IMR-90 (cell line): Measurements from ENCODE around the gene SAPCD1. TPM values are rescaled to one million over a fixed set of nuclear protein-coding genes. Genes with fewer than 3 reads are reported as not detected.

ENCODE experiments used
- ATAC-seq: fragments of 200-7000 bp; cut with Tn5 transposase; 2 replicates; pipeline ENCODE4 v1.9.1; 2020; ENCODE audit warnings: low read depth, mild to moderate bottlenecking, moderate library complexity
- BruUV-seq: library from RNA; stranded (reverse); fragments of 400-500 nt; replicated peaks from 2 replicates; lab custom pipeline; 2021; lab: Mats Ljungman, UMichigan
- CTCF ChIA-PET: fragments of 300-600 bp; formaldehyde crosslinking; extraction: SDS; loops from one replicate; lab custom pipeline; 2021; ENCODE audit warnings: antibody characterized with exemption; lab: Yijun Ruan, JAX
- POLR2A ChIA-PET: fragments of 300-600 bp; sonication (Branson Sonifier 250); formaldehyde crosslinking; loops from one replicate; lab custom pipeline; 2022; ENCODE audit warnings: antibody characterized with exemption; ENCODE audit not compliant: unreplicated experiment; lab: Charles Lee
- DNase-seq: peaks from one replicate; pipeline ENCODE4 v3.0.0; 2013
- H2AFZ ChIP-seq: replicated peaks from 2 replicates; pipeline ENCODE3; 2013; ENCODE audit warnings: low read length, mild to moderate bottlenecking; ENCODE audit not compliant: poor library complexity
- H2AK5ac ChIP-seq: 2 replicates; pipeline ENCODE4 v1.6.1; 2013; ENCODE audit warnings: low read depth, low read length, inconsistent platforms
- H2AK9ac ChIP-seq: replicated peaks from 2 replicates; pipeline ENCODE3; 2013; ENCODE audit warnings: mild to moderate bottlenecking, low read depth, low read length, moderate library complexity; ENCODE audit not compliant: poor library complexity
- H2BK120ac ChIP-seq: 2 replicates; pipeline ENCODE4 v1.6.1; 2013; ENCODE audit warnings: low read depth, low read length, inconsistent platforms
- H2BK15ac ChIP-seq: 3 replicates; pipeline ENCODE4 v1.6.1; 2013; ENCODE audit warnings: low read depth, low read length, inconsistent platforms
- H2BK20ac ChIP-seq: 2 replicates; pipeline ENCODE4 v1.6.1; 2013; ENCODE audit warnings: low read depth, mild to moderate bottlenecking, inconsistent platforms, low read length, moderate library complexity
- H2BK5ac ChIP-seq: 2 replicates; pipeline ENCODE4 v1.6.1; 2013; ENCODE audit warnings: mild to moderate bottlenecking, low read depth, low read length, inconsistent platforms; ENCODE audit not compliant: poor library complexity, severe bottlenecking
- H3K14ac ChIP-seq: replicated peaks from 2 replicates; pipeline ENCODE4 v1.6.1; 2013; ENCODE audit warnings: low read depth, low read length, inconsistent platforms
- H3K18ac ChIP-seq: 2 replicates; pipeline ENCODE4 v1.6.1; 2013; ENCODE audit warnings: low read depth, low read length, control low read depth
- H3K23ac ChIP-seq: 2 replicates; pipeline ENCODE4 v1.6.1; 2013; ENCODE audit warnings: low read depth, low read length, inconsistent platforms
- H3K27ac ChIP-seq: 2 replicates; pipeline ENCODE4 v1.5.1; 2013; ENCODE audit warnings: mild to moderate bottlenecking, control low read depth, low read length; ENCODE audit not compliant: insufficient read depth
- H3K27me3 ChIP-seq: 2 replicates; pipeline ENCODE4 v1.6.1; 2013; ENCODE audit warnings: low read length; ENCODE audit not compliant: control insufficient read depth, insufficient read depth
- H3K36me3 ChIP-seq: 2 replicates; pipeline ENCODE4 v1.6.1; 2013; ENCODE audit warnings: low read length, mixed read lengths; ENCODE audit not compliant: control insufficient read depth, insufficient read depth
- H3K4ac ChIP-seq: 2 replicates; pipeline ENCODE4 v1.6.1; 2013; ENCODE audit warnings: low read depth, low read length, inconsistent platforms
- H3K4me1 ChIP-seq: 2 replicates; pipeline ENCODE4 v1.6.1; 2013; ENCODE audit warnings: low read length, mixed read lengths; ENCODE audit not compliant: control insufficient read depth, insufficient read depth
- H3K4me2 ChIP-seq: 2 replicates; pipeline ENCODE4 v1.6.1; 2013; ENCODE audit warnings: low read depth, mild to moderate bottlenecking, control low read depth, low read length, moderate library complexity
- H3K4me3 ChIP-seq: 2 replicates; pipeline ENCODE4 v1.5.1; 2013; ENCODE audit warnings: low read depth, mild to moderate bottlenecking, control low read depth, low read length, moderate library complexity; ENCODE audit not compliant: insufficient read depth
- H3K56ac ChIP-seq: 2 replicates; pipeline ENCODE4 v1.6.1; 2013; ENCODE audit warnings: low read length, inconsistent platforms; ENCODE audit not compliant: insufficient read depth; ENCODE audit errors: extremely low read depth
- H3K79me1 ChIP-seq, 2 experiments: 2 replicates each; pipeline ENCODE4 v1.6.1; 2013; ENCODE audit warnings: low read length in 2 of 2, inconsistent platforms in 1 of 2, low read depth in 1 of 2
- H3K9ac ChIP-seq: 2 replicates; pipeline ENCODE4 v1.6.1; 2013; ENCODE audit warnings: low read depth, low read length, control low read depth
- H3K9me1 ChIP-seq: 2 replicates; pipeline ENCODE4 v1.6.1; 2013; ENCODE audit warnings: low read length, inconsistent platforms; ENCODE audit not compliant: insufficient read depth
- H3K9me3 ChIP-seq: 2 replicates; pipeline ENCODE4 v1.6.1; 2013; ENCODE audit warnings: low read length; ENCODE audit not compliant: control insufficient read depth, insufficient read depth
- H4K20me1 ChIP-seq: 2 replicates; pipeline ENCODE4 v1.6.1; 2013; ENCODE audit warnings: low read length, inconsistent platforms; ENCODE audit not compliant: insufficient read depth
- H4K5ac ChIP-seq: 2 replicates; pipeline ENCODE4 v1.6.1; 2013; ENCODE audit warnings: mild to moderate bottlenecking, low read depth, low read length, control low read depth
- H4K8ac ChIP-seq, 2 experiments: 2 replicates each; pipeline ENCODE4 v1.6.1; 2013; ENCODE audit warnings: low read depth in 2 of 2, low read length in 2 of 2, control low read depth in 1 of 2, inconsistent platforms in 1 of 2
- H4K91ac ChIP-seq: 2 replicates; pipeline ENCODE4 v1.6.1; 2013; ENCODE audit warnings: low read depth, low read length, inconsistent platforms; ENCODE audit not compliant: insufficient read depth
- BHLHE40 ChIP-seq: fragments of 150-350 bp; IDR thresholded peaks from 2 replicates; pipeline ENCODE4 v1.6.1; 2016; ENCODE audit warnings: mild to moderate bottlenecking, low read depth, low read length
- CHD1 ChIP-seq: IDR thresholded peaks from 2 replicates; pipeline ENCODE4 v1.6.1; 2012; ENCODE audit warnings: low read depth, low read length, improper control_type of control experiment
- FOS ChIP-seq: fragments of 150-350 bp; IDR thresholded peaks from 2 replicates; pipeline ENCODE4 v1.6.1; 2016; ENCODE audit warnings: low read depth, low read length
- MAFK ChIP-seq: IDR thresholded peaks from 2 replicates; pipeline ENCODE4 v1.6.1; 2012; ENCODE audit warnings: low read depth, low read length, improper control_type of control experiment
- MAZ ChIP-seq: IDR thresholded peaks from 2 replicates; pipeline ENCODE4 v1.6.1; 2012; ENCODE audit warnings: low read depth, mild to moderate bottlenecking, low read length, improper control_type of control experiment, moderate library complexity, borderline replicate concordance
- MXI1 ChIP-seq: IDR thresholded peaks from 2 replicates; pipeline ENCODE4 v1.6.1; 2012; ENCODE audit warnings: low read depth, mild to moderate bottlenecking, low read length, moderate library complexity, borderline replicate concordance
- NFE2L2 ChIP-seq: fragments of 150-350 bp; IDR thresholded peaks from 2 replicates; pipeline ENCODE4 v1.6.1; 2016; ENCODE audit warnings: low read depth, mild to moderate bottlenecking, low read length
- POLR2A ChIP-seq: IDR thresholded peaks from 2 replicates; pipeline ENCODE4 v1.6.1; 2012; ENCODE audit warnings: mild to moderate bottlenecking, low read depth, low read length
- RCOR1 ChIP-seq: IDR thresholded peaks from 2 replicates; pipeline ENCODE4 v1.6.1; 2012; ENCODE audit warnings: mild to moderate bottlenecking, low read length, improper control_type of control experiment; ENCODE audit not compliant: insufficient replicate concordance
- RFX5 ChIP-seq: IDR thresholded peaks from 2 replicates; pipeline ENCODE4 v1.8.0; 2012; ENCODE audit warnings: low read depth, mild to moderate bottlenecking, low read length, moderate library complexity
- SMC3 ChIP-seq: fragments of 150-350 bp; IDR thresholded peaks from 2 replicates; pipeline ENCODE4 v1.6.1; 2016; ENCODE audit warnings: low read depth, mild to moderate bottlenecking, antibody characterized with exemption, low read length, moderate library complexity
- WGBS, 2 experiments: methylation state at CpG; one replicate each; pipeline versions ENCODE4 v1.1.5 to v1.1.7; 2013; ENCODE audit warnings: missing lambda C conversion rate in 2 of 2; ENCODE audit not compliant: insufficient read length in 1 of 2; ENCODE audit errors: extremely low coverage in 2 of 2; 5-methylcytosine and 5-hydroxymethylcytosine counted together
- dilution Hi-C: fragments of 300-500 bp; cut with HindIII; formaldehyde crosslinking; loops from one replicate; pipeline ENCODE4 v1.14.3; 2018; ENCODE audit warnings: low sequenced_read_pairs; ENCODE audit not compliant: unreplicated experiment
- in situ Hi-C: fragments of 300-500 bp; cut with MboI; formaldehyde crosslinking; loops from 3 replicates; pipeline ENCODE4 v1.14.3; 2019; ENCODE audit warnings: low sequenced_read_pairs, inconsistent platforms, mixed read lengths
- intact Hi-C: fragments of 100-400 bp; cut with micrococcal nuclease; formaldehyde crosslinking; loops from 2 replicates; pipeline ENCODE4 v1.10.0; 2022
- polyA plus RNA-seq, 3 experiments: library from polyadenylated mRNA; depleted of rRNA; stranded (reverse); fragments of >200 nt; gene quantifications; 2 replicates each; pipeline ENCODE4 v1.2.3, GENCODE V29; 2012; ENCODE audit warnings: low replicate concordance in 1 of 3
- total RNA-seq: library from RNA; depleted of rRNA; stranded (reverse); fragments of >200 nt; gene quantifications from 2 replicates; pipeline ENCODE4 v1.2.3, GENCODE V29; 2012
- TF ChIP-seq, protein P1 (sequence below): conservative IDR thresholded peaks from 2 replicates; pipeline ENCODE4 v1.5.1; 2012; ENCODE audit warnings: mild to moderate bottlenecking, low read depth, low read length, improper control_type of control experiment
- TF ChIP-seq, protein P2 (sequence below): fragments of 150-350 bp; IDR thresholded peaks from 2 replicates; pipeline ENCODE4 v1.6.1; 2016; ENCODE audit warnings: low read depth, mild to moderate bottlenecking, low read length, moderate library complexity, borderline replicate concordance
- TF ChIP-seq, protein P3 (sequence below): fragments of 150-350 bp; IDR thresholded peaks from 2 replicates; pipeline ENCODE4 v1.6.1; 2017; ENCODE audit warnings: mild to moderate bottlenecking, antibody characterized with exemption, low read length, low read depth

Gene SAPCD1
- total and polyA plus RNA-seq, 2 of the 4 experiments (the other 2 are of a cell fraction), result 2.3 TPM; not detected in 1

DNA sequence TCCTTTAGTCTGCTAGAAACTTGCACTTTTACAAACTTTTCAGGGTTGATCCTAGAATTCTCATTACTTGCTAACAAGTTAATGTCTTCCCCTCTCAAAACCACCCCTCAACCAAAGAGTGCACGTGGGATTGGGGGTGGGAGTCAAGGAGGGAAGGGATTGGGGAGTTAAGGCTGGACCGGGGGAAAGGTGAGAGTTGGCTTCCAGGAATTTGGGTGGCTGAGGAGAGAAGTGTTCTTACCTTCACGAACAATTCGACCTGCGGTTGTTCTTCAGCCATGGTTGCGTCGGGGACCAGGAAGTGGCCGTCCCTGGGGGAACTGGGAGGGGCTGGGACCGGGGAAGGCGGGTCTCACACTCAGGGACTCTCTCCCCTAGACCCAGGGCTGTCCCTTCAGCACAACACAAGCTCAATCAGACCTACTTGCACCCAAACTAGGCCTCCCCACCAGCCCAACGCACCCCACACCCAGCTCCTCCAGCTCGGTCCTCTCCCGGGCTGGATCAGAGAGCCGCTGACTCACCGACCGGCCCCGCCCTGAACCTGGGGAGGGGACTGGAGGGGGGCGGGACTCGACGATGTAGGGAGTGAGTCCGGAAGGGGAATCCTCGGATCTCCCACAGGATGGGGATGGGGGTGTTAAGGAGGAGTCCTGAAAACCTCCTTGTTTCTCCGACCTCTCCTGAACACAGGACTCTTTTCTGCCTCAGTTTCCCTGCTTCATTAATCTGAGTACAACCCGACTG lies 26.3 kb upstream of the SAPCD1 start, which contains the start of gene CLIC1:
CLIC1 (minus strand) TSS at position 510 of the 747 bp plus-strand sequence; CDS start at position 280, 230 bp downstream.
- Histone ChIP-seq H2BK15ac (peak within 1 kb of the TSS; percentile 71), H4K91ac (peak within 1 kb of the TSS; percentile 99), H3K9me1 (peaks cover 14% of the 10 kb centered on the region), H4K5ac (peak within 1 kb of the TSS; percentile 86), H3K27me3 (no peaks in the 10 kb centered on the region), H2BK5ac (peak within 1 kb of the TSS; percentile 99), H3K79me1 (peaks cover 13 to 75% of the 10 kb centered on the region in 2 experiments; a peak in 3 of 4 replicates), H3K9ac (peak within 1 kb of the TSS; percentile 98), H3K18ac (peak within 1 kb of the TSS; percentile 80), H3K9me3 (no peaks in the 10 kb centered on the region), H2BK20ac (peak within 1 kb of the TSS; percentile 76), H2AK9ac (peak within 1 kb of the TSS; percentile 100), H3K36me3 (peaks cover 26% of the 10 kb centered on the region), H2BK120ac (peak within 1 kb of the TSS; percentile 81), H3K4me3 (peak within 1 kb of the TSS; percentile 81), H3K4me1 (peaks cover 18% of the 10 kb centered on the region), H3K14ac (peak within 1 kb of the TSS; percentile 99), H3K23ac (peak within 1 kb of the TSS; percentile 99), H4K20me1 (peaks cover 25% of the 10 kb centered on the region), H3K4ac (peak within 1 kb of the TSS; percentile 98), H2AFZ (peak within 1 kb of the TSS; percentile 92), H2AK5ac (peak within 1 kb of the TSS; percentile 98), H4K8ac (peak within 1 kb of the TSS; percentile 74 to 95), H3K56ac (peak within 1 kb of the TSS; percentile 99), H3K4me2 (peak within 1 kb of the TSS; percentile 96), H3K27ac (peak within 1 kb of the TSS; percentile 94)
- in situ Hi-C loops (no loop called here), dilution Hi-C loops (no loop called here), intact Hi-C loops (no loop called here)
- CTCF ChIA-PET, result no interaction called here
- no CpG with 5 or more reads among the region's 24 CpGs for WGBS, 2 experiments
- POLR2A ChIA-PET, result interaction anchor here (0.6 kb wide), 1 partner anchor 19 kb away, joined by 3 read pairs; no protein-coding TSS in a partner anchor
- TSS peak; percentile 61 for BruUV-seq
- ATAC-seq (peak; percentile 57), DNase-seq (peak; percentile 75)
- TF ChIP-seq BHLHE40 (no peak), POLR2A (peak; percentile 83), SMC3 (no peak), MAZ (peak; percentile 90; the same call in 1 of the 2 replicates), RFX5 (no peak), MAFK (no peak), FOS (peak; percentile 44; the same call in 1 of the 2 replicates), MXI1 (no peak; the same call in 1 of the 2 replicates), CHD1 (no peak), NFE2L2 (no peak), RCOR1 (no peak)
- TF ChIP-seq, protein P1, sequence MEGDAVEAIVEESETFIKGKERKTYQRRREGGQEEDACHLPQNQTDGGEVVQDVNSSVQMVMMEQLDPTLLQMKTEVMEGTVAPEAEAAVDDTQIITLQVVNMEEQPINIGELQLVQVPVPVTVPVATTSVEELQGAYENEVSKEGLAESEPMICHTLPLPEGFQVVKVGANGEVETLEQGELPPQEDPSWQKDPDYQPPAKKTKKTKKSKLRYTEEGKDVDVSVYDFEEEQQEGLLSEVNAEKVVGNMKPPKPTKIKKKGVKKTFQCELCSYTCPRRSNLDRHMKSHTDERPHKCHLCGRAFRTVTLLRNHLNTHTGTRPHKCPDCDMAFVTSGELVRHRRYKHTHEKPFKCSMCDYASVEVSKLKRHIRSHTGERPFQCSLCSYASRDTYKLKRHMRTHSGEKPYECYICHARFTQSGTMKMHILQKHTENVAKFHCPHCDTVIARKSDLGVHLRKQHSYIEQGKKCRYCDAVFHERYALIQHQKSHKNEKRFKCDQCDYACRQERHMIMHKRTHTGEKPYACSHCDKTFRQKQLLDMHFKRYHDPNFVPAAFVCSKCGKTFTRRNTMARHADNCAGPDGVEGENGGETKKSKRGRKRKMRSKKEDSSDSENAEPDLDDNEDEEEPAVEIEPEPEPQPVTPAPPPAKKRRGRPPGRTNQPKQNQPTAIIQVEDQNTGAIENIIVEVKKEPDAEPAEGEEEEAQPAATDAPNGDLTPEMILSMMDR, result no peak
- TF ChIP-seq, protein P2, sequence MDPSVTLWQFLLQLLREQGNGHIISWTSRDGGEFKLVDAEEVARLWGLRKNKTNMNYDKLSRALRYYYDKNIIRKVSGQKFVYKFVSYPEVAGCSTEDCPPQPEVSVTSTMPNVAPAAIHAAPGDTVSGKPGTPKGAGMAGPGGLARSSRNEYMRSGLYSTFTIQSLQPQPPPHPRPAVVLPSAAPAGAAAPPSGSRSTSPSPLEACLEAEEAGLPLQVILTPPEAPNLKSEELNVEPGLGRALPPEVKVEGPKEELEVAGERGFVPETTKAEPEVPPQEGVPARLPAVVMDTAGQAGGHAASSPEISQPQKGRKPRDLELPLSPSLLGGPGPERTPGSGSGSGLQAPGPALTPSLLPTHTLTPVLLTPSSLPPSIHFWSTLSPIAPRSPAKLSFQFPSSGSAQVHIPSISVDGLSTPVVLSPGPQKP, result no peak
- TF ChIP-seq, protein P3, sequence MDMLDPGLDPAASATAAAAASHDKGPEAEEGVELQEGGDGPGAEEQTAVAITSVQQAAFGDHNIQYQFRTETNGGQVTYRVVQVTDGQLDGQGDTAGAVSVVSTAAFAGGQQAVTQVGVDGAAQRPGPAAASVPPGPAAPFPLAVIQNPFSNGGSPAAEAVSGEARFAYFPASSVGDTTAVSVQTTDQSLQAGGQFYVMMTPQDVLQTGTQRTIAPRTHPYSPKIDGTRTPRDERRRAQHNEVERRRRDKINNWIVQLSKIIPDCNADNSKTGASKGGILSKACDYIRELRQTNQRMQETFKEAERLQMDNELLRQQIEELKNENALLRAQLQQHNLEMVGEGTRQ, result no peak
